ENCODE data around the gene PSENEN. TPM values are rescaled to one million over a fixed set of nuclear protein-coding genes. Genes with fewer than 3 reads are reported as not detected.

The PSENEN gene
- total and polyA plus RNA-seq, 9 of the 15 experiments (the other 6 are each of a cell fraction or from before 2014, with no cell fraction given) = 34.5 to 299 (median 61.1) TPM

DNA sequence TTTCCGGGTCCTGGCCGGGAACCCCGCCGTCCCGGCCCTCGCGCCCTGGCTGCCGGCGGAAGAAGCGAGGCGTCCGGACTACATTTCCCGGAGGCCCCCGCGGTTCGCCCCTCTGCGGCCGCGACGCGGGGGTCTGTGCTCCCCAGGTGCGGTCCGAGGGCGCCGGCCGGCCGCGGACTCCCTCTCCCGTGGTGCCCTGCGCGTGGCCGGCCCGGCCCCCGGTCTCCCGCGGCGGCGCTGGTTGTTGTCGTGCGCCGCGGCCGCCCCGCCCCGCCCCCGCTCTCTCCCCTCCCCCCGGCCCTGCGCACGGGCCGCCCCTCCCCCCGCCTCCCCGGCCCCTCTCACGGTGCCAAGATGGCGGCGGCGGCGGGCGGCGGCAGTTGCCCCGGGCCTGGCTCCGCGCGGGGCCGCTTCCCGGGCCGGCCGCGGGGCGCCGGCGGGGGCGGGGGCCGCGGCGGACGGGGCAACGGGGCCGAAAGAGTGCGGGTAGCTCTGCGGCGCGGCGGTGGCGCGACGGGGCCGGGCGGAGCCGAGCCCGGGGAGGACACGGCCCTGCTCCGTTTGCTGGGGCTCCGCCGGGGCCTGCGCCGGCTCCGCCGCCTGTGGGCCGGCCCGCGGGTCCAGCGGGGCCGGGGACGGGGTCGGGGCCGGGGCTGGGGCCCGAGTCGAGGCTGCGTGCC lies 27.6 kb upstream of the PSENEN start, which contains the start of gene KMT2B (continued):
- TF ChIP-seq, protein P1, sequence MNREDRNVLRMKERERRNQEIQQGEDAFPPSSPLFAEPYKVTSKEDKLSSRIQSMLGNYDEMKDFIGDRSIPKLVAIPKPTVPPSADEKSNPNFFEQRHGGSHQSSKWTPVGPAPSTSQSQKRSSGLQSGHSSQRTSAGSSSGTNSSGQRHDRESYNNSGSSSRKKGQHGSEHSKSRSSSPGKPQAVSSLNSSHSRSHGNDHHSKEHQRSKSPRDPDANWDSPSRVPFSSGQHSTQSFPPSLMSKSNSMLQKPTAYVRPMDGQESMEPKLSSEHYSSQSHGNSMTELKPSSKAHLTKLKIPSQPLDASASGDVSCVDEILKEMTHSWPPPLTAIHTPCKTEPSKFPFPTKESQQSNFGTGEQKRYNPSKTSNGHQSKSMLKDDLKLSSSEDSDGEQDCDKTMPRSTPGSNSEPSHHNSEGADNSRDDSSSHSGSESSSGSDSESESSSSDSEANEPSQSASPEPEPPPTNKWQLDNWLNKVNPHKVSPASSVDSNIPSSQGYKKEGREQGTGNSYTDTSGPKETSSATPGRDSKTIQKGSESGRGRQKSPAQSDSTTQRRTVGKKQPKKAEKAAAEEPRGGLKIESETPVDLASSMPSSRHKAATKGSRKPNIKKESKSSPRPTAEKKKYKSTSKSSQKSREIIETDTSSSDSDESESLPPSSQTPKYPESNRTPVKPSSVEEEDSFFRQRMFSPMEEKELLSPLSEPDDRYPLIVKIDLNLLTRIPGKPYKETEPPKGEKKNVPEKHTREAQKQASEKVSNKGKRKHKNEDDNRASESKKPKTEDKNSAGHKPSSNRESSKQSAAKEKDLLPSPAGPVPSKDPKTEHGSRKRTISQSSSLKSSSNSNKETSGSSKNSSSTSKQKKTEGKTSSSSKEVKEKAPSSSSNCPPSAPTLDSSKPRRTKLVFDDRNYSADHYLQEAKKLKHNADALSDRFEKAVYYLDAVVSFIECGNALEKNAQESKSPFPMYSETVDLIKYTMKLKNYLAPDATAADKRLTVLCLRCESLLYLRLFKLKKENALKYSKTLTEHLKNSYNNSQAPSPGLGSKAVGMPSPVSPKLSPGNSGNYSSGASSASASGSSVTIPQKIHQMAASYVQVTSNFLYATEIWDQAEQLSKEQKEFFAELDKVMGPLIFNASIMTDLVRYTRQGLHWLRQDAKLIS (CRISPR knock-in tag; IDR thresholded peaks at IDR 0.05) = no peak
- TF ChIP-seq JUNB (CRISPR knock-in tag; conservative IDR thresholded peaks at IDR 0.05) (no peak), ADNP (tag; IDR thresholded peaks at IDR 0.05) (no peak), EP300 (IDR thresholded peaks at IDR 0.05; ENCODE audit: low read length) (no peak), ZNF79 (CRISPR knock-in tag; IDR thresholded peaks at IDR 0.05; ENCODE audit: low read depth) (no peak), ZFPM2 (CRISPR knock-in tag; IDR thresholded peaks at IDR 0.05) (no peak), RBM34 (IDR thresholded peaks at IDR 0.05; ENCODE audit: borderline replicate concordance, insufficient read depth, low read length) (no peak), HIVEP1 (CRISPR knock-in tag; IDR thresholded peaks at IDR 0.05) (no peak), CC2D1A (IDR thresholded peaks at IDR 0.05) (no peak), MYNN (IDR thresholded peaks at IDR 0.05) (no peak), MYNN (CRISPR knock-in tag; IDR thresholded peaks at IDR 0.05) (no peak), ETV6 (IDR thresholded peaks at IDR 0.05; ENCODE audit: borderline replicate concordance in 1 of 2, low read depth in 2 of 2, low read length in 1 of 2) (no peak), ETV6 (CRISPR knock-in tag; IDR thresholded peaks at IDR 0.05; ENCODE audit: borderline replicate concordance) (no peak), CSDE1 (IDR thresholded peaks at IDR 0.05) (no peak), KLF16 (IDR thresholded peaks at IDR 0.05) (no peak), ZNF696 (CRISPR knock-in tag; conservative IDR thresholded peaks at IDR 0.05) (no peak)
- TF ChIP-seq, protein P2, sequence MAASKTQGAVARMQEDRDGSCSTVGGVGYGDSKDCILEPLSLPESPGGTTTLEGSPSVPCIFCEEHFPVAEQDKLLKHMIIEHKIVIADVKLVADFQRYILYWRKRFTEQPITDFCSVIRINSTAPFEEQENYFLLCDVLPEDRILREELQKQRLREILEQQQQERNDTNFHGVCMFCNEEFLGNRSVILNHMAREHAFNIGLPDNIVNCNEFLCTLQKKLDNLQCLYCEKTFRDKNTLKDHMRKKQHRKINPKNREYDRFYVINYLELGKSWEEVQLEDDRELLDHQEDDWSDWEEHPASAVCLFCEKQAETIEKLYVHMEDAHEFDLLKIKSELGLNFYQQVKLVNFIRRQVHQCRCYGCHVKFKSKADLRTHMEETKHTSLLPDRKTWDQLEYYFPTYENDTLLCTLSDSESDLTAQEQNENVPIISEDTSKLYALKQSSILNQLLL (CRISPR knock-in tag; IDR thresholded peaks at IDR 0.05; ENCODE audit: borderline replicate concordance) = no peak
- TF ChIP-seq, protein P3, sequence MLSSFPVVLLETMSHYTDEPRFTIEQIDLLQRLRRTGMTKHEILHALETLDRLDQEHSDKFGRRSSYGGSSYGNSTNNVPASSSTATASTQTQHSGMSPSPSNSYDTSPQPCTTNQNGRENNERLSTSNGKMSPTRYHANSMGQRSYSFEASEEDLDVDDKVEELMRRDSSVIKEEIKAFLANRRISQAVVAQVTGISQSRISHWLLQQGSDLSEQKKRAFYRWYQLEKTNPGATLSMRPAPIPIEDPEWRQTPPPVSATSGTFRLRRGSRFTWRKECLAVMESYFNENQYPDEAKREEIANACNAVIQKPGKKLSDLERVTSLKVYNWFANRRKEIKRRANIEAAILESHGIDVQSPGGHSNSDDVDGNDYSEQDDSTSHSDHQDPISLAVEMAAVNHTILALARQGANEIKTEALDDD (IDR thresholded peaks at IDR 0.05) = no peak
- TF ChIP-seq, protein P4, sequence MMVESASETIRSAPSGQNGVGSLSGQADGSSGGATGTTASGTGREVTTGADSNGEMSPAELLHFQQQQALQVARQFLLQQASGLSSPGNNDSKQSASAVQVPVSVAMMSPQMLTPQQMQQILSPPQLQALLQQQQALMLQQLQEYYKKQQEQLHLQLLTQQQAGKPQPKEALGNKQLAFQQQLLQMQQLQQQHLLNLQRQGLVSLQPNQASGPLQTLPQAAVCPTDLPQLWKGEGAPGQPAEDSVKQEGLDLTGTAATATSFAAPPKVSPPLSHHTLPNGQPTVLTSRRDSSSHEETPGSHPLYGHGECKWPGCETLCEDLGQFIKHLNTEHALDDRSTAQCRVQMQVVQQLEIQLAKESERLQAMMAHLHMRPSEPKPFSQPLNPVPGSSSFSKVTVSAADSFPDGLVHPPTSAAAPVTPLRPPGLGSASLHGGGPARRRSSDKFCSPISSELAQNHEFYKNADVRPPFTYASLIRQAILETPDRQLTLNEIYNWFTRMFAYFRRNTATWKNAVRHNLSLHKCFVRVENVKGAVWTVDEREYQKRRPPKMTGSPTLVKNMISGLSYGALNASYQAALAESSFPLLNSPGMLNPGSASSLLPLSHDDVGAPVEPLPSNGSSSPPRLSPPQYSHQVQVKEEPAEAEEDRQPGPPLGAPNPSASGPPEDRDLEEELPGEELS (CRISPR knock-in tag; IDR thresholded peaks at IDR 0.05; ENCODE audit: borderline replicate concordance) = no peak
